CD14-positive monocyte (primary cell): ENCODE measurements around the gene ATXN1. TPM values are rescaled to one million over a fixed set of nuclear protein-coding genes. Genes with fewer than 3 reads are reported as not detected.

Source experiments
- DNase-seq, 3 donors: peaks; one replicate each; pipeline ENCODE4 v3.0.0-alpha.2; 2011 to 2022
- H2AFZ ChIP-seq: 2 replicates; pipeline ENCODE4 v1.6.0; 2012; ENCODE audit warnings: mild to moderate bottlenecking, low read depth, low read length, inconsistent platforms; ENCODE audit not compliant: insufficient read depth, poor library complexity, severe bottlenecking
- H3K27ac ChIP-seq, 2 donors: 1 replicate in 1 of 2; 2 replicates in 1 of 2; pipeline ENCODE4 v1.5.1; 2012 to 2013; ENCODE audit warnings: low read length in 2 of 2, control low read depth in 1 of 2, inconsistent platforms in 1 of 2, low read depth in 1 of 2, mild to moderate bottlenecking in 1 of 2
- H3K27me3 ChIP-seq, 2 donors: one replicate each; pipeline versions ENCODE4 v1.6.0 to v1.6.1; 2011 to 2013; ENCODE audit warnings: low read length in 2 of 2; ENCODE audit not compliant: control insufficient read depth in 2 of 2, insufficient read depth in 2 of 2
- H3K36me3 ChIP-seq, 2 donors: replicated peaks in 1 of 2; 1 replicate in 1 of 2; 2 replicates in 1 of 2; pipeline versions ENCODE4 v1.5.1 to v1.6.1; 2012 to 2013; ENCODE audit warnings: low read length in 2 of 2, control low read depth in 1 of 2, inconsistent platforms in 1 of 2, mild to moderate bottlenecking in 1 of 2; ENCODE audit not compliant: insufficient read depth in 2 of 2, control insufficient read depth in 1 of 2
- H3K4me1 ChIP-seq, 2 donors: 1 replicate in 1 of 2; 2 replicates in 1 of 2; pipeline versions ENCODE4 v1.5.1 to v1.6.1; 2012 to 2013; ENCODE audit warnings: low read length in 2 of 2, control low read depth in 1 of 2, inconsistent platforms in 1 of 2, mild to moderate bottlenecking in 1 of 2, moderate library complexity in 1 of 2; ENCODE audit not compliant: insufficient read depth in 2 of 2, control insufficient read depth in 1 of 2
- H3K4me2 ChIP-seq: replicated peaks from 2 replicates; pipeline ENCODE3; 2012; ENCODE audit warnings: low read length, moderate library complexity, mild to moderate bottlenecking; ENCODE audit not compliant: poor library complexity, severe bottlenecking; ENCODE audit errors: extremely low read depth
- H3K4me3 ChIP-seq, 3 experiments: fragments of 200-600 bp in 1 of 3; sonication (generic) in 1 of 3; replicated peaks in 1 of 3; 1 replicate in 2 of 3; 2 replicates in 1 of 3; pipeline ENCODE4 v1.5.1; 2011 to 2013; ENCODE audit warnings: low read length in 3 of 3, mild to moderate bottlenecking in 3 of 3, control low read depth in 2 of 3, low read depth in 2 of 3, inconsistent platforms in 1 of 3, moderate library complexity in 1 of 3
- H3K79me2 ChIP-seq: 2 replicates; pipeline ENCODE4 v1.6.0; 2012; ENCODE audit warnings: mild to moderate bottlenecking, control low read depth, inconsistent platforms, low read length, moderate library complexity; ENCODE audit not compliant: insufficient read depth
- H3K9ac ChIP-seq: 2 replicates; pipeline ENCODE4 v1.6.0; 2017; ENCODE audit warnings: low read length, mild to moderate bottlenecking; ENCODE audit not compliant: insufficient read depth, poor library complexity, severe bottlenecking
- H3K9me3 ChIP-seq, 2 donors: replicated peaks in 1 of 2; 1 replicate in 1 of 2; 2 replicates in 1 of 2; pipeline versions ENCODE4 v1.5.1 to v1.6.1; 2012 to 2013; ENCODE audit warnings: low read length in 2 of 2, control low read depth in 1 of 2; ENCODE audit not compliant: control insufficient read depth in 1 of 2, insufficient read depth in 1 of 2
- H4K20me1 ChIP-seq: 2 replicates; pipeline ENCODE4 v1.6.0; 2012; ENCODE audit warnings: mild to moderate bottlenecking, low read length, control low read depth, moderate library complexity; ENCODE audit not compliant: insufficient read depth
- H3K27ac Mint-ChIP-seq, 7 donors: one replicate each; pipeline ENCODE4 v1.8.0; 2020; ENCODE audit warnings: mild to moderate bottlenecking in 7 of 7, mixed read lengths in 7 of 7, moderate library complexity in 6 of 7, inconsistent platforms in 2 of 7
- H3K27me3 Mint-ChIP-seq, 3 donors: one replicate each; pipeline ENCODE4 v1.8.0; 2021 to 2022; ENCODE audit warnings: low read depth in 3 of 3, mild to moderate bottlenecking in 3 of 3, mixed read lengths in 3 of 3, moderate library complexity in 3 of 3, inconsistent platforms in 1 of 3
- H3K36me3 Mint-ChIP-seq, 2 donors: one replicate each; pipeline ENCODE4 v1.8.0; 2020; ENCODE audit warnings: mixed read lengths in 2 of 2, inconsistent platforms in 1 of 2, mild to moderate bottlenecking in 1 of 2
- H3K4me1 Mint-ChIP-seq: one replicate; pipeline ENCODE4 v1.8.0; 2020; ENCODE audit warnings: mild to moderate bottlenecking, mixed read lengths
- H3K4me3 Mint-ChIP-seq, 2 donors: one replicate each; pipeline ENCODE4 v1.8.0; 2020; ENCODE audit warnings: mild to moderate bottlenecking in 2 of 2, mixed read lengths in 2 of 2, moderate library complexity in 1 of 2
- H3K9me3 Mint-ChIP-seq, 7 donors: one replicate each; pipeline ENCODE4 v1.8.0; 2020 to 2022; ENCODE audit warnings: mixed read lengths in 7 of 7, mild to moderate bottlenecking in 6 of 7, moderate library complexity in 6 of 7, inconsistent platforms in 2 of 7
- CTCF ChIP-seq: fragments of 200-600 bp; IDR thresholded peaks from one replicate; pipeline ENCODE4 v1.8.0; 2022; ENCODE audit warnings: antibody characterized with exemption, mild to moderate bottlenecking
- WGBS: methylation state at CpG from one replicate; pipeline ENCODE4 v1.1.5; 2013; ENCODE audit warnings: missing lambda C conversion rate; ENCODE audit not compliant: insufficient coverage; 5-methylcytosine and 5-hydroxymethylcytosine counted together
- intact Hi-C, 2 donors: fragments of 100-400 bp; cut with micrococcal nuclease; formaldehyde crosslinking; loops; one replicate each; pipeline versions ENCODE4 v1.15.0 to v1.15.1; 2023
- polyA plus RNA-seq, 3 donors: library from polyadenylated mRNA; depleted of rRNA in 1 of 3; unstranded in 2 of 3; stranded (reverse) in 1 of 3; fragments of 300-500 nt in 2 of 3; fragments of >200 nt in 1 of 3; fragmentation: Illumina TruSeq in 2 of 3; gene quantifications; 1 replicate in 2 of 3; 2 replicates in 1 of 3; pipeline ENCODE4 v1.2.3, GENCODE V29; 2012 to 2021

ATXN1 gene
- polyA plus RNA-seq, 3 donors = 8.8 to 19.1 (median 10.9) TPM

GRCh38 chr6:16747232-16748024 lies 13.8 kb downstream of the ATXN1 start:
- Mint-ChIP-seq H3K27ac (peak overlapping the region in 1 of 7 donors; percentile 46), H3K4me1 (peaks cover 52% of the 10 kb centered on the region), H3K36me3 (peaks cover 58 to 62% of the 10 kb centered on the region in 2 donors), H3K9me3 (no peaks in the 10 kb centered on the region), H3K4me3 (no peak overlapping the region), H3K27me3 (peaks cover 0 to 2% (median 0%) of the 10 kb centered on the region in 3 donors)
- H4K20me1 ChIP-seq = peaks cover 74% of the 10 kb centered on the region
- no peak overlapping the region for H3K4me3 ChIP-seq
- 100% methylated on average over 2 of the region's 13 CpGs for WGBS
- H3K4me1 ChIP-seq = peaks cover 26 to 40% of the 10 kb centered on the region in 2 donors
- H3K9ac ChIP-seq = no peak overlapping the region
- H3K36me3 ChIP-seq = peaks cover 18 to 51% of the 10 kb centered on the region in 2 donors
- H3K27me3 ChIP-seq = no peaks in the 10 kb centered on the region
- no peak overlapping the region for H2AFZ ChIP-seq
- H3K27ac ChIP-seq = no peak overlapping the region
- TF ChIP-seq CTCF = no peak
- intact Hi-C loops = no loop called here
- peaks cover 94% of the 10 kb centered on the region for H3K79me2 ChIP-seq
- no peaks in the 10 kb centered on the region for H3K9me3 ChIP-seq
- DNase-seq = peak in 2 of 3 donors; percentile 15 to 68
- H3K4me2 ChIP-seq = no peak overlapping the region

- H3K27me3 Mint-ChIP-seq = peaks cover 0 to 2% (median 0%) of the 10 kb centered on the region in 3 donors
- WGBS = no CpG with 5 or more reads among the region's 3 CpGs
- H2AFZ ChIP-seq = no peak overlapping the region
- H3K36me3 ChIP-seq = peaks cover 18 to 57% of the 10 kb centered on the region in 2 donors
- no peak for DNase-seq
- H3K27ac Mint-ChIP-seq = peak overlapping the region in 1 of 7 donors; percentile 68
- no peaks in the 10 kb centered on the region for H3K9me3 ChIP-seq
- TF ChIP-seq CTCF = no peak
- H3K4me3 ChIP-seq = no peak overlapping the region
- H3K36me3 Mint-ChIP-seq = peaks cover 61 to 66% of the 10 kb centered on the region in 2 donors
- H3K4me1 Mint-ChIP-seq = peaks cover 50% of the 10 kb centered on the region
- H3K4me2 ChIP-seq = no peak overlapping the region
- intact Hi-C loops = no loop called here
- H3K27ac ChIP-seq = no peak overlapping the region
- H3K79me2 ChIP-seq = peaks cover 98% of the 10 kb centered on the region
- no peak overlapping the region for H3K9ac ChIP-seq
- peaks cover 22 to 40% of the 10 kb centered on the region in 2 donors for H3K4me1 ChIP-seq
- H3K9me3 Mint-ChIP-seq = no peaks in the 10 kb centered on the region
- no peaks in the 10 kb centered on the region for H3K27me3 ChIP-seq
- H4K20me1 ChIP-seq = peaks cover 80% of the 10 kb centered on the region
- no peak overlapping the region for H3K4me3 Mint-ChIP-seq
Measured at GRCh38 chr6:16746812-16747211, 14.4 kb downstream of the ATXN1 start.
